H1 (cell line): Measurements from ENCODE around the gene EYA2. TPM values are rescaled to one million over a fixed set of nuclear protein-coding genes. Genes with fewer than 3 reads are reported as not detected.

Source experiments
- CTCF ChIA-PET: fragments of 300-600 bp; sonication (Branson Sonifier 250); formaldehyde crosslinking; loops from one replicate; lab custom pipeline; 2021; ENCODE audit not compliant: partially characterized antibody; lab: Charles Lee
- POLR2A ChIA-PET: fragments of 300-600 bp; sonication (Branson Sonifier 250); formaldehyde crosslinking; loops from one replicate; lab custom pipeline; 2021; ENCODE audit warnings: inconsistent platforms; ENCODE audit not compliant: partially characterized antibody; lab: Charles Lee
- DNase-seq, 2 experiments: peaks; one replicate each; pipeline versions ENCODE4 v3.0.0 to v3.0.0-alpha.2; 2010 to 2022; ENCODE audit warnings: low spot score in 2 of 2, low read depth in 1 of 2, mixed read lengths in 1 of 2
- FAIRE-seq: peaks from 2 replicates; lab custom pipeline; 2011; peaks lifted over from hg19 to GRCh38; lab: Jason Lieb, UNC
- H2AFZ ChIP-seq: 2 replicates; pipeline ENCODE4 v1.8.1; 2012; ENCODE audit warnings: low read length, inconsistent platforms
- H2AK5ac ChIP-seq: 2 replicates; pipeline ENCODE4 v1.6.1; 2013; ENCODE audit warnings: low read depth, low read length
- H2BK120ac ChIP-seq: replicated peaks from 2 replicates; pipeline ENCODE3; 2013; ENCODE audit warnings: low read depth, low read length, inconsistent platforms
- H2BK12ac ChIP-seq: 2 replicates; pipeline ENCODE4 v1.6.1; 2013; ENCODE audit warnings: low read depth, low read length
- H2BK15ac ChIP-seq: 2 replicates; pipeline ENCODE4 v1.6.1; 2013; ENCODE audit warnings: low read length
- H2BK20ac ChIP-seq: 2 replicates; pipeline ENCODE4 v1.6.1; 2013; ENCODE audit warnings: low read length
- H2BK5ac ChIP-seq: 2 replicates; pipeline ENCODE4 v1.6.1; 2013; ENCODE audit warnings: low read depth, low read length
- H3K14ac ChIP-seq: 2 replicates; pipeline ENCODE4 v1.6.1; 2013; ENCODE audit warnings: inconsistent platforms; ENCODE audit not compliant: insufficient read length
- H3K18ac ChIP-seq: 2 replicates; pipeline ENCODE4 v1.6.1; 2013; ENCODE audit warnings: low read length; ENCODE audit errors: extremely low read depth
- H3K23ac ChIP-seq: 2 replicates; pipeline ENCODE4 v1.6.1; 2013; ENCODE audit warnings: inconsistent platforms; ENCODE audit not compliant: insufficient read length
- H3K23me2 ChIP-seq: 2 replicates; pipeline ENCODE4 v1.6.1; 2013; ENCODE audit warnings: low read depth, low read length
- H3K27ac ChIP-seq: 2 replicates; pipeline ENCODE4 v1.6.1; 2011; ENCODE audit warnings: low read depth, low read length, inconsistent platforms
- H3K27me3 ChIP-seq, 4 experiments: replicated peaks in 1 of 4; 1 replicate in 1 of 4; 2 replicates in 3 of 4; pipeline versions ENCODE4 v1.6.1 to v1.8.1; 2011 to 2013; ENCODE audit warnings: low read length in 3 of 4, mild to moderate bottlenecking in 3 of 4, inconsistent platforms in 2 of 4, mixed read lengths in 2 of 4, moderate library complexity in 1 of 4; ENCODE audit not compliant: control insufficient read depth in 3 of 4, insufficient read depth in 3 of 4; ENCODE audit errors: extremely low read depth in 1 of 4
- H3K36me3 ChIP-seq, 4 experiments: 2 replicates each; pipeline versions ENCODE4 v1.6.1 to v1.8.1; 2011 to 2013; ENCODE audit warnings: mild to moderate bottlenecking in 4 of 4, low read length in 3 of 4, moderate library complexity in 2 of 4, control low read depth in 1 of 4, inconsistent platforms in 1 of 4; ENCODE audit not compliant: insufficient read depth in 4 of 4, control insufficient read depth in 2 of 4
- H3K4ac ChIP-seq: replicated peaks from 2 replicates; pipeline ENCODE3; 2013; ENCODE audit warnings: low read length, low read depth, mixed read lengths, inconsistent platforms; ENCODE audit not compliant: insufficient read length
- H3K4me1 ChIP-seq, 4 experiments: replicated peaks in 1 of 4; 1 replicate in 1 of 4; 2 replicates in 3 of 4; pipeline versions ENCODE4 v1.6.1 to v1.8.1; 2011 to 2013; ENCODE audit warnings: low read length in 3 of 4, inconsistent platforms in 2 of 4, mixed read lengths in 1 of 4; ENCODE audit not compliant: insufficient read depth in 4 of 4, control insufficient read depth in 3 of 4
- H3K4me2 ChIP-seq, 2 experiments: 2 replicates each; pipeline versions ENCODE4 v1.6.1 to v1.8.1; 2011 to 2013; ENCODE audit warnings: low read depth in 2 of 2, low read length in 2 of 2, control low read depth in 1 of 2, inconsistent platforms in 1 of 2, mild to moderate bottlenecking in 1 of 2; ENCODE audit not compliant: insufficient read depth in 1 of 2
- H3K4me3 ChIP-seq, 4 experiments: fragments of 200-600, 300-600 bp in 1 of 4; sonication (generic), shearing (Covaris generic), sonication (Bioruptor Twin) in 1 of 4; 2 replicates each; pipeline versions ENCODE4 v1.5.1 to v1.8.1; 2011 to 2016; ENCODE audit warnings: low read length in 4 of 4, low read depth in 3 of 4, control low read depth in 2 of 4, inconsistent platforms in 2 of 4, mild to moderate bottlenecking in 2 of 4, mixed read lengths in 1 of 4, moderate library complexity in 1 of 4; ENCODE audit not compliant: insufficient read depth in 2 of 4; ENCODE audit errors: extremely low read depth in 1 of 4
- H3K56ac ChIP-seq: replicated peaks from 2 replicates; pipeline ENCODE3; 2013; ENCODE audit warnings: low read depth, mild to moderate bottlenecking, mixed read lengths, low read length, inconsistent platforms; ENCODE audit not compliant: insufficient read length
- H3K79me1 ChIP-seq: 2 replicates; pipeline ENCODE4 v1.6.1; 2013; ENCODE audit warnings: low read depth, low read length, control low read depth
- H3K79me2 ChIP-seq, 2 experiments: 2 replicates each; pipeline versions ENCODE4 v1.6.1 to v1.8.1; 2012 to 2013; ENCODE audit warnings: low read length in 2 of 2, mild to moderate bottlenecking in 2 of 2, inconsistent platforms in 1 of 2; ENCODE audit not compliant: insufficient read depth in 2 of 2, control insufficient read depth in 1 of 2
- H3K9ac ChIP-seq, 4 experiments: replicated peaks in 1 of 4; 1 replicate in 1 of 4; 2 replicates in 3 of 4; pipeline versions ENCODE4 v1.6.1 to v1.8.1; 2011 to 2013; ENCODE audit warnings: low read depth in 3 of 4, low read length in 3 of 4, control low read depth in 2 of 4, mild to moderate bottlenecking in 2 of 4, moderate library complexity in 2 of 4, inconsistent platforms in 1 of 4; ENCODE audit errors: extremely low read depth in 1 of 4
- H3K9me3 ChIP-seq, 2 experiments: 2 replicates each; pipeline versions ENCODE4 v1.6.1 to v1.8.1; 2012 to 2013; ENCODE audit warnings: mild to moderate bottlenecking in 2 of 2, moderate library complexity in 2 of 2, control low read depth in 1 of 2, inconsistent platforms in 1 of 2, low read depth in 1 of 2, low read length in 1 of 2, mixed read lengths in 1 of 2; ENCODE audit not compliant: insufficient read depth in 2 of 2
- H4K20me1 ChIP-seq, 2 experiments: replicated peaks in 1 of 2; 2 replicates each; pipeline versions ENCODE3 to v1.8.1; 2011 to 2013; ENCODE audit warnings: inconsistent platforms in 2 of 2, low read length in 2 of 2, mild to moderate bottlenecking in 1 of 2; ENCODE audit not compliant: insufficient read depth in 2 of 2, control insufficient read depth in 1 of 2
- H4K5ac ChIP-seq: 2 replicates; pipeline ENCODE4 v1.6.1; 2013; ENCODE audit warnings: low read length, low read depth, mixed read lengths, inconsistent platforms; ENCODE audit not compliant: insufficient read length
- H4K8ac ChIP-seq: 2 replicates; pipeline ENCODE4 v1.8.0; 2013; ENCODE audit warnings: mild to moderate bottlenecking, moderate library complexity, low read length, inconsistent platforms; ENCODE audit not compliant: insufficient read depth; ENCODE audit errors: extremely low read depth
- H4K91ac ChIP-seq: replicated peaks from 2 replicates; pipeline ENCODE3; 2013; ENCODE audit warnings: low read length, mixed read lengths, inconsistent platforms; ENCODE audit not compliant: insufficient read length
- JUND ChIP-seq: IDR thresholded peaks from 2 replicates; pipeline ENCODE4 v1.6.1; 2011; ENCODE audit warnings: mild to moderate bottlenecking, improper control_type of control experiment, low read length
- RAD21 ChIP-seq, 2 experiments: IDR thresholded peaks in 1 of 2; conservative IDR thresholded peaks in 1 of 2; 2 replicates each; pipeline ENCODE4 v1.6.1; 2011; ENCODE audit warnings: low read depth in 2 of 2, low read length in 2 of 2, improper control_type of control experiment in 1 of 2, inconsistent platforms in 1 of 2, mild to moderate bottlenecking in 1 of 2, moderate library complexity in 1 of 2
- RNF2 ChIP-seq: fragments of 200-900, 300-1000 bp; sonication (generic); IDR thresholded peaks from 2 replicates; pipeline ENCODE4 v1.7.1; 2016; ENCODE audit warnings: borderline replicate concordance, low read depth, mild to moderate bottlenecking, antibody characterized with exemption, low read length; ENCODE audit not compliant: poor library complexity, severe bottlenecking; ENCODE audit errors: missing control alignments
- YY1 ChIP-seq: IDR thresholded peaks from 2 replicates; pipeline ENCODE4 v1.6.1; 2011; ENCODE audit warnings: low read depth, mild to moderate bottlenecking, low read length
- WGBS, 2 experiments: shearing (Covaris generic) in 1 of 2; methylation state at CpG; one replicate each; pipeline versions ENCODE4 v1.1.6 to v1.1.7; 2013 to 2015; ENCODE audit warnings: low lambda C conversion rate in 2 of 2, mixed read lengths in 2 of 2, inconsistent platforms in 1 of 2, low coverage in 1 of 2, missing lambda C conversion rate in 1 of 2; ENCODE audit not compliant: insufficient replicate concordance in 2 of 2, insufficient coverage in 1 of 2, insufficient read length in 1 of 2; ENCODE audit errors: extremely low coverage in 1 of 2, missing lambda C conversion rate in 1 of 2; 5-methylcytosine and 5-hydroxymethylcytosine counted together
- polyA plus RNA-seq, 7 experiments: library from polyadenylated mRNA; depleted of rRNA in 3 of 7; stranded (reverse) in 5 of 7; unstranded in 2 of 7; fragments of >200 nt in 5 of 7; fragments of 200-250 nt in 2 of 7; gene quantifications; 1 replicate in 5 of 7; 2 replicates in 1 of 7; 4 replicates in 1 of 7; pipeline versions ENCODE4 v1.2.1 to v1.2.3, GENCODE V29; 2011 to 2013; ENCODE audit warnings: missing spikeins in 2 of 7, mixed read lengths in 2 of 7
- total RNA-seq: library from RNA; stranded (reverse); fragmentation: NEBNext Ultra II Directional; extraction: Animal tissue kit (Norgen Biotek cat#: 25700); gene quantifications from 2 replicates; pipeline ENCODE4 v1.2.1, GENCODE V29; 2021
- TF ChIP-seq, protein P1 (sequence below), 3 experiments: IDR thresholded peaks; 1 replicate in 2 of 3; 2 replicates in 1 of 3; pipeline versions ENCODE4 v1.5.1 to v1.6.1; 2011; ENCODE audit warnings: low read length in 3 of 3, mild to moderate bottlenecking in 3 of 3, inconsistent platforms in 2 of 3, low read depth in 1 of 3, moderate library complexity in 1 of 3; ENCODE audit not compliant: insufficient read depth in 1 of 3; ENCODE audit errors: control extremely low read depth in 1 of 3

The EYA2 gene
- total and polyA plus RNA-seq, 2 of the 8 experiments (the other 6 are each of a cell fraction or from before 2014, with no cell fraction given) = 1.6 to 1.7 TPM

DNA sequence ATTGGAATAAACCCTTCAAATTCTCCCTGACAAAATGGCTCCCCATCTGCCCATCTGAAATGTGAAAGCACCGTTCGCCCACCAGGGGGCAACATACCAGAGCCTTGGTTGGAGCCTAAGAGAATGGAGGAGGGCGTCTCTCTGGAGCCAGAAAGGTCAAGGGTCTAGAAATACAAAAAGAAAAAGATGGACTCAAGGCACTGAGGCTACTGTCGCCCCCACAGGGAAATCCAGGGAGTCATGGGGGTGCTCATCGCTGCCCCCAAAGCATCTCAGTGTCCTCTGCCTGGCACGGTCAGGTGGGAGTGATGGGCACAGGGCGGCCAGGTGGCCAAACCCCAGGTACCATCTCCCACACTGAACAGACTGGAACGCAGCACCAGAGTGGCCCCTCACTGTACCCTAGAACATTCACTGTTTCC, 325.5 kb downstream of the EYA2 start:
- no peak overlapping the region for H3K9ac ChIP-seq
- no peak overlapping the region for H2BK5ac ChIP-seq
- DNase-seq = peak in 1 of 2 experiments; percentile 84
- H2BK120ac ChIP-seq = no peak overlapping the region
- H3K79me2 ChIP-seq = peaks cover 0 to 23% of the 10 kb centered on the region in 2 experiments; a peak in 2 of 4 replicates
- H4K20me1 ChIP-seq = peaks cover 0 to 4% of the 10 kb centered on the region in 2 experiments
- no peak overlapping the region for H3K23ac ChIP-seq
- no peak overlapping the region for H2BK20ac ChIP-seq
- TF ChIP-seq JUND (no peak), RNF2 (no peak), RAD21 (IDR thresholded peaks at IDR 0.05 in 1 of 2, conservative IDR thresholded peaks at IDR 0.05 in 1 of 2; ENCODE audit: low read depth in 2 of 2, low read length in 2 of 2) (peak; percentile 26 to 48; a peak in 2 of 4 replicates), YY1 (peak; percentile 90)
- TF ChIP-seq, protein P1, sequence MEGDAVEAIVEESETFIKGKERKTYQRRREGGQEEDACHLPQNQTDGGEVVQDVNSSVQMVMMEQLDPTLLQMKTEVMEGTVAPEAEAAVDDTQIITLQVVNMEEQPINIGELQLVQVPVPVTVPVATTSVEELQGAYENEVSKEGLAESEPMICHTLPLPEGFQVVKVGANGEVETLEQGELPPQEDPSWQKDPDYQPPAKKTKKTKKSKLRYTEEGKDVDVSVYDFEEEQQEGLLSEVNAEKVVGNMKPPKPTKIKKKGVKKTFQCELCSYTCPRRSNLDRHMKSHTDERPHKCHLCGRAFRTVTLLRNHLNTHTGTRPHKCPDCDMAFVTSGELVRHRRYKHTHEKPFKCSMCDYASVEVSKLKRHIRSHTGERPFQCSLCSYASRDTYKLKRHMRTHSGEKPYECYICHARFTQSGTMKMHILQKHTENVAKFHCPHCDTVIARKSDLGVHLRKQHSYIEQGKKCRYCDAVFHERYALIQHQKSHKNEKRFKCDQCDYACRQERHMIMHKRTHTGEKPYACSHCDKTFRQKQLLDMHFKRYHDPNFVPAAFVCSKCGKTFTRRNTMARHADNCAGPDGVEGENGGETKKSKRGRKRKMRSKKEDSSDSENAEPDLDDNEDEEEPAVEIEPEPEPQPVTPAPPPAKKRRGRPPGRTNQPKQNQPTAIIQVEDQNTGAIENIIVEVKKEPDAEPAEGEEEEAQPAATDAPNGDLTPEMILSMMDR (IDR thresholded peaks at IDR 0.05; ENCODE audit: control extremely low read depth in 1 of 3, insufficient read depth in 1 of 3, low read depth in 1 of 3, low read length in 3 of 3) = peak; percentile 61 to 74 (median 66)
- H3K27ac ChIP-seq = no peak overlapping the region
- ChIA-PET POLR2A (no interaction called here), CTCF (interaction anchor here (0.6 to 2.4 kb wide), 6 partner anchors 18 to 353 kb away, joined by 3 to 15 read pairs (median 5); no protein-coding TSS in a partner anchor)
- no peaks in the 10 kb centered on the region for H3K4me1 ChIP-seq
- H2AK5ac ChIP-seq = no peak overlapping the region
- peaks cover 6% of the 10 kb centered on the region for H3K79me1 ChIP-seq
- H3K4me3 ChIP-seq = no peak overlapping the region
- H3K36me3 ChIP-seq = peaks cover 31 to 92% (median 65%) of the 10 kb centered on the region in 4 experiments
- H3K56ac ChIP-seq = no peak overlapping the region
- no peak overlapping the region for H3K4me2 ChIP-seq
- no peak overlapping the region for H2BK12ac ChIP-seq
- H4K8ac ChIP-seq = no peak overlapping the region
- H4K91ac ChIP-seq = no peak overlapping the region
- no peak overlapping the region for H4K5ac ChIP-seq
- H3K23me2 ChIP-seq = no peaks in the 10 kb centered on the region
- H3K9me3 ChIP-seq = no peaks in the 10 kb centered on the region
- no peak overlapping the region for H2AFZ ChIP-seq
- no peak overlapping the region for H3K4ac ChIP-seq
- no peak overlapping the region for H3K18ac ChIP-seq
- H3K27me3 ChIP-seq = no peaks in the 10 kb centered on the region
- H2BK15ac ChIP-seq = no peak overlapping the region
- no peak overlapping the region for H3K14ac ChIP-seq
- no peak for FAIRE-seq
- WGBS, 2 experiments = 94% methylated on average over 8 of the region's 8 CpGs; no CpG with 5 or more reads in 1 of the 2 experiments
